Neutrophil (primary cell): ENCODE results near the gene FGFR1OP2.

Experiments
- H3K27ac ChIP-seq: fragments of 200-600 bp; sonication (generic); 2 replicates; pipeline ENCODE4 v1.5.1; 2016; ENCODE audit warnings: mild to moderate bottlenecking, moderate library complexity
- H3K27me3 ChIP-seq: fragments of 200-600 bp; sonication (generic); 2 replicates; pipeline ENCODE4 v1.6.0; 2016; ENCODE audit warnings: mild to moderate bottlenecking
- H3K36me3 ChIP-seq: fragments of 200-600 bp; sonication (generic); 2 replicates; pipeline ENCODE4 v1.5.1; 2017
- H3K4me1 ChIP-seq, 2 experiments: fragments of 200-600 bp in 1 of 2; sonication (generic) in 1 of 2; 1 replicate in 1 of 2; 2 replicates in 1 of 2; pipeline versions ENCODE4 v1.5.1 to v1.6.1; 2013 to 2016; ENCODE audit warnings: low read depth in 1 of 2, low read length in 1 of 2, mild to moderate bottlenecking in 1 of 2, moderate library complexity in 1 of 2; ENCODE audit not compliant: control insufficient read depth in 1 of 2, insufficient read depth in 1 of 2
- H3K4me3 ChIP-seq, 2 experiments: fragments of 200-600 bp in 1 of 2; sonication (generic) in 1 of 2; 1 replicate in 1 of 2; 2 replicates in 1 of 2; pipeline ENCODE4 v1.5.1; 2013 to 2016; ENCODE audit warnings: low read depth in 1 of 2, low read length in 1 of 2, mild to moderate bottlenecking in 1 of 2, moderate library complexity in 1 of 2
- H3K9me3 ChIP-seq: fragments of 200-600 bp; sonication (generic); 2 replicates; pipeline ENCODE4 v1.5.1; 2016
- TF ChIP-seq, protein P1 (sequence below): fragments of 200-600 bp; sonication (generic); IDR thresholded peaks from 2 replicates; pipeline ENCODE4 v1.5.1; 2016; ENCODE audit warnings: antibody characterized with exemption

The FGFR1OP2 gene

DNA sequence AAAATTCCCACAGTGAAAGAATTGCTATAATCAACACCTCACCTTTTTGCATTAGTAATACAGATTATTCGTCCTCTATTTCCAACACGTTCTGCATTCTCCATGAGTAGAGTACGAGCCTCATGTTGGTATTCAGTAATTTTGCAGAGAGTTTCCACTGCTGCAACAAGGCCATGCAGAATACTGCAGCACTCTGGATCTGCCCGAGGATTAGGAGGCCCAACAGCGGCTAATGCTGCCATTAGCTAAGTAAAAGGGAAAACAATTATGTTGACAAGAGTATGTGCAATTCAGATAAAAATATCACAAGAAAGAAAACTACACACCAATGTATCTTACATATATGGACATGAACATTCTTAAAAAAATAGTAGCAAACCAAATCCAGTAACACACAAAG is 9.6 kb upstream of the FGFR1OP2 start:
- H3K9me3 ChIP-seq = no peaks in the 10 kb centered on the region
- H3K4me1 ChIP-seq = no peaks in the 10 kb centered on the region
- no peaks in the 10 kb centered on the region for H3K27me3 ChIP-seq
- TF ChIP-seq, protein P1, sequence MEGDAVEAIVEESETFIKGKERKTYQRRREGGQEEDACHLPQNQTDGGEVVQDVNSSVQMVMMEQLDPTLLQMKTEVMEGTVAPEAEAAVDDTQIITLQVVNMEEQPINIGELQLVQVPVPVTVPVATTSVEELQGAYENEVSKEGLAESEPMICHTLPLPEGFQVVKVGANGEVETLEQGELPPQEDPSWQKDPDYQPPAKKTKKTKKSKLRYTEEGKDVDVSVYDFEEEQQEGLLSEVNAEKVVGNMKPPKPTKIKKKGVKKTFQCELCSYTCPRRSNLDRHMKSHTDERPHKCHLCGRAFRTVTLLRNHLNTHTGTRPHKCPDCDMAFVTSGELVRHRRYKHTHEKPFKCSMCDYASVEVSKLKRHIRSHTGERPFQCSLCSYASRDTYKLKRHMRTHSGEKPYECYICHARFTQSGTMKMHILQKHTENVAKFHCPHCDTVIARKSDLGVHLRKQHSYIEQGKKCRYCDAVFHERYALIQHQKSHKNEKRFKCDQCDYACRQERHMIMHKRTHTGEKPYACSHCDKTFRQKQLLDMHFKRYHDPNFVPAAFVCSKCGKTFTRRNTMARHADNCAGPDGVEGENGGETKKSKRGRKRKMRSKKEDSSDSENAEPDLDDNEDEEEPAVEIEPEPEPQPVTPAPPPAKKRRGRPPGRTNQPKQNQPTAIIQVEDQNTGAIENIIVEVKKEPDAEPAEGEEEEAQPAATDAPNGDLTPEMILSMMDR = no peak
- H3K36me3 ChIP-seq = peaks cover 10% of the 10 kb centered on the region
- H3K4me3 ChIP-seq = no peak overlapping the region
- H3K27ac ChIP-seq = no peak overlapping the region

DNA sequence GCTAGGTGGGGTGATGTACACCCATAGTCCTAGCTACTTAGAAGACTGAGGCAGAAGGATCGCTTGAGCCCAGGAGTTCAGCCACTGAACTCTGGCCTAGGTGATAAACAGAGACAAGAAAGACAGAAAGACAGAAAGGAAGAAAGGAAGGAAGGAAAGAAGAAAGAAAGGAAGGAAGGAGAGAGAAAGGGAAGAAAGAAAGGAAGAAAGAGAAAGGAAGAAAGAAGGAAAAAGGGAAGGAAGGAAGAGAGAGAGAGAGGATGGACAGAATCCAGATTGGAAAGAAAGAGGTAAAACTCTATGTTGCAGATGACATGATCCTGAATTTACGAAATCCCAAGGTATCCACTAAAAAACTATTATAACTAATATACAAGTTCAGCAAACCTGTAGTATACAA is 8.7 kb upstream of the FGFR1OP2 start:
- no peaks in the 10 kb centered on the region for H3K27me3 ChIP-seq
- H3K27ac ChIP-seq = no peak overlapping the region
- H3K36me3 ChIP-seq = peaks cover 10% of the 10 kb centered on the region
- no peaks in the 10 kb centered on the region for H3K9me3 ChIP-seq
- H3K4me3 ChIP-seq = no peak overlapping the region
- H3K4me1 ChIP-seq = no peaks in the 10 kb centered on the region
- TF ChIP-seq, protein P1 = no peak

DNA sequence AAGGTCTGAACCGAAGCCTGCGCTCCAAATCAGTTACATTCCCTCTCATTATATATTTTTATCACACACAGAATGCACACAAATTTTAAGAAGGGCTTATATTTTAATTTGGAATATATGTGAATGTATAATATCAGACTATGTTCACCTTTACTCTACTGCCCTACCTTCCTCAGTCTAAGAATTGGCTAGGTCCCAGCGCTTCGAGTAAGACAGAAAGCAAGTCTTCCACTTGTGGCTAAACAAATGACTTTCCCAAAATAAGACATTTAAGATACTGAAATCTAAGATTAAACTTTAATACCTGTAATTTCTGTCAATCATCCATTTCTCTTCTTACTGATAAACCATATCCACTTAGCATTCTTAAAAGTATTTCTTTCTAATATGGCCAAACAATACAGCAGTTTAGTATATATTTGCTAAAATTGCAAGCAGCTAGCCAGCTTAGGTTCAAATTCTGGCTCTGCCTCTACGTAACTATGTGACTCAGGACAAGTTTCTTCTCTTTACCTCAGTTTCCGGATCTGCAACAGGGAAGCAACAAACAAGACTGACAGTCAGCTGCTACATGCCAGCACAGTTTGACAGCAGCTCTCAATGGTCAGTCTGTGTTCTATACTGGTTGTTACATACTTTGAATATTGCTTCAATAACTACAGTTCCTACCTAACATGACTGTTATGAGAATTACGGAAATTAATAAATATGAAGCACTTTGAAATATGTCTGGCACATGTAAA is 2.5 kb upstream of the FGFR1OP2 start:
- TF ChIP-seq, protein P1 = no peak
- H3K36me3 ChIP-seq = no peaks in the 10 kb centered on the region
- no peak overlapping the region for H3K27ac ChIP-seq
- no peaks in the 10 kb centered on the region for H3K9me3 ChIP-seq
- H3K27me3 ChIP-seq = no peaks in the 10 kb centered on the region
- H3K4me3 ChIP-seq = no peak overlapping the region
- H3K4me1 ChIP-seq = peaks cover 40 to 46% of the 10 kb centered on the region in 2 experiments

DNA sequence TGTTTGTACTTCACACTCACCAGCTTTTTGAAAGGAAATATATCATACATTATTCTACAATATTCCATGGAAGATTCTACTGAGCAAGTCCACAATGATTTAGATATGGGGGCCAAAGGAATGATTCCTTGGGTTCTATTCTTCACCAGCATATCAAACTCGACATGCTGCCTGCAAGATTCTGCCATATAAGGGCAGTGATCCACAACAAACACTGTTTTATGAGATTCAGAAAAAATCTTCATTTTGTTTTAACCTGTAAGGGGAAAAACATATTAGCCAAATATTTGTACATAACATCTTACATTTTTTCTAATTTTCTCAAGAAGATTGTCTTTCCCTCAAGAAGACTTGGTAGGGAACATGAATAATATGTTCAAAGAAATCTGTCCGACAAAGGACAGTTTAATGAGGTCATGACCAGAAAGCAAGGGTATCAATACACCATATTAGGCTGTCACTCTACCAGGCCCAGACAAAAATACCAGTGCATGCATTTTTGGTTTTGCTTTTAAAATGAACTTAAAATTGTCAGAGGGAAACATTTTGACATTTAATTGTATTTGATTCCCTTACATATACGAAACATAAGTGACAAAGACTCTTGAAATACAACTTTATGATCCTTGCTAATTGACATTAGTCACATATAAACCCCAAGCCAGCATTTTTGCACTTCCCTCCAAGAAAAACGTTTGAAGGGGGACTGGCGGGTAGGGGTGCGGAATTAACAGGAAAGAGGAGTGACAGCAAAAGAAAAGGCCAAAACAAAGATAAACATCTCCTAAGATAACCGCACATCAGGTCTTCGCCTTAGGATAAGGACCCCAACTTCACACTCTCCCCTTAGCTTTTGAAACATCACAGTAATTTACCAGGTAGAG is 1.5 kb upstream of the FGFR1OP2 start:
- Histone ChIP-seq H3K27ac (peak overlapping the region; percentile 95), H3K36me3 (no peaks in the 10 kb centered on the region), H3K4me3 (peak overlapping the region; percentile 81 to 96), H3K9me3 (no peaks in the 10 kb centered on the region), H3K27me3 (no peaks in the 10 kb centered on the region), H3K4me1 (peaks cover 50 to 56% of the 10 kb centered on the region in 2 experiments)
- TF ChIP-seq, protein P1 = no peak

DNA sequence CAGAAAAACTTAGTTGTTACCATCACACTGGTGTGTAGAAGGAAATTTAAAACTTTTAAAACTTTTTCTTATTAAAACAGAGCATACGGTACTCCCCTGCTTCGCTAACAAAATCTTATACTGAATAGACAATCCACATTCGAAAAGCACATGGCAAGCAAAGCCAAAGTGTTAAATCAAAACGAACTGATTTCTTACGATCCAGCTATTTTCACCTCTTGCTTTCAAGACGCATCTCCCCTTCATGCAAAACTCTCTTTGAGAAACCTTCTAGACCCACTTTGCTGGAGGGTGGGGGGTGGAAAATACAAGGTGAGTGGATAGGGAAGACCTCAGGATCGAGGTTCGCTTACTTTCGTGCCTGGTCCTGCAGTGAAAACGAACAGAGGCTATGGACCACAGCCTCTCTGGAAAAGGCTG is 817 bp upstream of the FGFR1OP2 start:
- peaks cover 54 to 61% of the 10 kb centered on the region in 2 experiments for H3K4me1 ChIP-seq

More for the DNA sequence above, 817 bp upstream of the FGFR1OP2 start:
- TF ChIP-seq, protein P1 = no peak
- Histone ChIP-seq H3K36me3 (no peaks in the 10 kb centered on the region), H3K4me3 (peak overlapping the region; percentile 81 to 96), H3K9me3 (no peaks in the 10 kb centered on the region), H3K27me3 (no peaks in the 10 kb centered on the region), H3K27ac (peak overlapping the region; percentile 95)
